GM20000 (cell line): ENCODE results near the gene RIMS4.
"Not testable (repeated sequence)": the region's sequence is repeated elsewhere in the genome, so short reads cannot be mapped to it uniquely, and the experiment has no call there.

Experiments
- DNase-seq: peaks from one replicate; pipeline ENCODE4 v3.0.0; 2012; ENCODE audit warnings: low spot score
- TF ChIP-seq, protein P1 (sequence below): IDR thresholded peaks from 2 replicates; pipeline ENCODE4 v1.5.1; 2012; ENCODE audit warnings: mild to moderate bottlenecking, control low read depth; ENCODE audit errors: extremely low read depth, missing control alignments

Gene RIMS4

DNA sequence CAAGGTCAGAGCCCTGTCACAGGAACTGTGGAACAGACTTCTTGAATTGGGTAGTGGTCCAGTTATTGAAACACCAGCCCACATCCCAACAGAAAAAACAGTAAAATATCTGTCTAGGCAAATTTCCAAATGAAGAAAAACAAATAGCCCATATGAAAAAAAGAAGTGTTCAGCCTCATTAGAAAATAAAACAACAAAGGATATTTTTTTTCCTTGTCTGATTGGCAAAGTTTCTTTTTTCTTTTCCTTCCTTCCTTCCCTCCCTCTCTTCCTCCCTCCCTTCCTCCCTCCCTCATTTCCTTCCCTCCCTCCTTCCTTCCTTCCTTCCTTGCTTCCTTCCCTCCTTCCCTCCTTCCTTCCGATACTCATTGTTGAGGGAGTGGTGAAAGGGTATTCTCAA is 20.6 kb upstream of the RIMS4 start:
- DNase-seq, result no peak
- TF ChIP-seq, protein P1, sequence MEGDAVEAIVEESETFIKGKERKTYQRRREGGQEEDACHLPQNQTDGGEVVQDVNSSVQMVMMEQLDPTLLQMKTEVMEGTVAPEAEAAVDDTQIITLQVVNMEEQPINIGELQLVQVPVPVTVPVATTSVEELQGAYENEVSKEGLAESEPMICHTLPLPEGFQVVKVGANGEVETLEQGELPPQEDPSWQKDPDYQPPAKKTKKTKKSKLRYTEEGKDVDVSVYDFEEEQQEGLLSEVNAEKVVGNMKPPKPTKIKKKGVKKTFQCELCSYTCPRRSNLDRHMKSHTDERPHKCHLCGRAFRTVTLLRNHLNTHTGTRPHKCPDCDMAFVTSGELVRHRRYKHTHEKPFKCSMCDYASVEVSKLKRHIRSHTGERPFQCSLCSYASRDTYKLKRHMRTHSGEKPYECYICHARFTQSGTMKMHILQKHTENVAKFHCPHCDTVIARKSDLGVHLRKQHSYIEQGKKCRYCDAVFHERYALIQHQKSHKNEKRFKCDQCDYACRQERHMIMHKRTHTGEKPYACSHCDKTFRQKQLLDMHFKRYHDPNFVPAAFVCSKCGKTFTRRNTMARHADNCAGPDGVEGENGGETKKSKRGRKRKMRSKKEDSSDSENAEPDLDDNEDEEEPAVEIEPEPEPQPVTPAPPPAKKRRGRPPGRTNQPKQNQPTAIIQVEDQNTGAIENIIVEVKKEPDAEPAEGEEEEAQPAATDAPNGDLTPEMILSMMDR, result no peak

DNA sequence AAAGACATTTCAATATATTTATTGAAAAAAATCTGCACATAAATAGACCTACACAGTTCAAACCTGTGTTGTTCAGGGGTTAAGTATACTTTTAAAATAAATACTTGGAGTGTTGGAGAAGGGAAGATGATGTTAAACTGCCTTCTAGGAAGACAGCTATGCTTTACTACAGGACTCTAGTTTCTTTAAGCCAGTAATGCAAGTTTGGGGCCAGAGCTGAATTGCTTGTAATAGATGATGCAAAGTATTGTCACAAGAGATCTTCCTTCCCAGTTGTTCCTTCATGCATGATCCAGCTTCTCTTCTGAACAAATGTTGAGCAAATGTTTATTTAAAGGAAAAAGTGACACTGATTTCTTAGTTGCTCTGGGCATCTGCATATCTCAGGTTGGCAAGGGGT is 20.2 kb upstream of the RIMS4 start:
- TF ChIP-seq, protein P1, result no peak

DNA sequence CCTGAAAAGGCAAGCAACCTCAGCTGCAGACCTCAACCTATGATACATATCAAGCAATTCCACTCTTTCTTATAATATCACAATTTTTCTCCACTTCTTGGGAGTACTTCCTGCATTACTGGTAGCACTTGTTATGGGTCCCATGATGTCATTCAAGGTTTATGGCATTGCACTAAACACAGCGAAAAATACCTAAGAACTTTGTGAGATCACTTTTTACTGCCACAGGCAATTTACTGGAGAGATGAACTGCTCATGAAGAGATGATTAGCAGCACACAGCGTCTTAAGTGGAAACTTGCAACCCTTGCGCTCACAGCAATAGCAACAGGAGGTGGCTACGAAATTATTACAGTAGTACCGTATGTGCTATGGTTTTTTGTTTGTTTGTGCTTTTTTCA is 19.3 kb upstream of the RIMS4 start:
- DNase-seq, result no peak
- TF ChIP-seq, protein P1, result no peak

More for the DNA sequence above, 20.2 kb upstream of the RIMS4 start:
- no peak for DNase-seq

DNA sequence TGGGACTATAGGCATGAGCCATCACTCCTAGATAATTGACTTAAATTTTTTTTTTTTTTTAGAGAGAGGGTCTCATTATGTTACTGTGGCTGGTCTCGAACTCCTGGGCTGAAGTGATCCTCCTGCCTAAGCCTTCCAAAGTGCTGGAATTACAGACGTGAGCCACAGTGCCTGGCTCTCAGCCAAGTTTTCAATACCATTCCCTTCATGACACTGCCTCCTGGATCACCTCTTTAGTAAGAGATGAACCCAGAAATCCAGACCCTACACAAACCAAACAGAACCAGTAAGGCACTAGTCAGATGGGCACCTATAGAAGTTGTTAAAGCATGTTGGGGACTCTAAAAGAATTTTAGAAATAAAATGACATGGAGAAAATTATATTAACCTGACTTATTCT is 18.3 kb upstream of the RIMS4 start:
- TF ChIP-seq, protein P1, result no peak
- DNase-seq, result no peak

DNA sequence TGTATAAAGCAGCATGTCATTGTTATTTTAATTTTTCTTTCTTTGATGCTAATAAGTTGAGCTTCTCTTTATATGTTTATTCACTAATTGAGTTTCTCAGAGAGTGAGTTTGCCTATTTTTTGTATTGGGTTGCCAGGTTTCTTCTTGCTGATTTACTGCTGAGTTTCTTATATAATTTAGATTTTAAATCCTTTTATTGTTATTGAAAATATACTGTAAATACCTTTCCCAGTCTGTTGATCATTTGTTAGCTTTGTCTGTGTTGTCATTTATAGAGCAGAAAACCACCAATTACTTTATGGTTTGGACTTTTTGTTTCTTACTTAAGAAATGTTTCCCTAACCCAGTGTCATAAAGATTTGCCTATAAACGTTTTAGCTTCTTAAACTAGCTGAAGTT is 17.1 kb upstream of the RIMS4 start:
- DNase-seq, result no peak
- TF ChIP-seq, protein P1, result no peak

DNA sequence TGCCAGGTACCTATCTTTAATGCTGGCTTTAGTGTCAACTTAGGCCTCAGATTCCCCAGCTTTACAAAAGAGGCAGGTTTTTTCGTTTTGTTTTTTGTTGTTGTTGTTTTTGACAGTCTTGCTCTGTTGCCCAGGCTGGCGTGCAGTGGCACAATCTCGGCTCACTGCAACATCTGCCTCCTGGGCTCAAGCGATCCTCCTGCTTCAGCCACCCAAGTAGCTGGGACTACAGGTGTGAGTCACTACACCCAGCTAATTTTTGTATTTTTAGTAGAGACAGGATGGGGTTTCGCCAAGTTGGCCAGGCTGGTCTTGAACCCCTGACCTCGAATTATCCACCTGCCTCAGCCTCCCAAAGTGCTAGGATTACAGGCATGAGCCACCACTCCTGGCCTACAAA is 11.2 kb upstream of the RIMS4 start:
- not testable (repeated sequence) for DNase-seq

DNA sequence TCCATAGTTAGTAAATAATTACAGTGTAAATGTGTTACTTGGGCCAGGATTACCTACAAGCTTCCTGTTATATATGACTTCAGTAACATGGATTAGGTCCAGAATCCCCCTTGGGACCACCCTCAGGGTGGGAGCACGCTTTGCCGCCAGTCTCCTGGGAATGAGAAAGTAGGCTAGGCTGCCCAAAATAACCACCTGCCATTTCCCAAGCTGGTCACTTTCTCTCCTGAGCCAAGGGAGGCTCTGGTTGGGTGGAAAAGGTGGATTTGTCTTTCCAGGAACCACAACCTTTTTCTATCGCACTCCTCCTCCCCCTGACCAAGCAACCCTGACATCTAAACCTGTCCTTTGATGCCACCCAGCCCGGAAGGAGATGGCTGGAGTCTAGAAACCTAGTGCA is 9.6 kb upstream of the RIMS4 start:
- no peak for DNase-seq
- TF ChIP-seq, protein P1, result no peak

DNA sequence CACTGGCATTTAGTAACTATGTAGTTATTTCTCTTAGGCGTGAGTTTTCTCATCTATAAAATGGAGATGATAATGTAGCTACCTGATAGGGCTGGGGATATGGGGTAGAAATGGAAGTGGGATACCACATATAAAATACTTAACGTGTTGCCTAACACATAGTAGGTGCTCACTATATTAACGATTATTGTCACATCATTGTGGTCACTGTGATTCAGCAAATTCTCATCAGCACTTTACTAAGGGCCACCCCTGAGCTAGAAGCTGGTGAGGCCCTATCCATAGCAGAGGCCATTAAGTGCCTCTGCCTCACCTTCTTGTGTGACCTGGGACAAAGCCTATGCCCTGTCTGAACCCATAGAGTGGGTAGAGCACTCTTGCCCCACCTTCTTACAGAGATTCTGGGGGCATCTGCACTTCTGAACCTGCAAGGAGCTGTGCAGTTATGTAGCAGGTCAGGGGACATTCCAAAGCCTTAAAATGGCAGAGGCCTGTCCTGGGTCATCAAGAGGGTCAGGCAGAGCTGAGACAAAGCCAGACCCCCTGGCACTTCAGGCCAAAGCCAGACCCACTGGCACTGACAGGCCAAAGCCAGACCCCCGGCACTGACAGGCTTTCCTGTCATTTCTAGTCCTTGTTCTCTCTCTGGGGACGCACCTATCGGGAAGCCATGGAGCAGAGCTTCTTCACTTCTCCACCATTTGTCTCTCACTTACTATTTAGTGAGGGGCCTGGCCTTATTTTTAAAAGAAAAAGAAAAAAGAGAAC is 7.0 kb upstream of the RIMS4 start:
- TF ChIP-seq, protein P1, result no peak

More for the DNA sequence above, 7.0 kb upstream of the RIMS4 start:
- no peak for DNase-seq
